ENCODE measurements around the gene MCC. TPM values are rescaled to one million over a fixed set of nuclear protein-coding genes. Genes with fewer than 3 reads are reported as not detected.

Gene MCC
- total and polyA plus RNA-seq, 2 of the 4 experiments (the other 2 are of a cell fraction): 5.0 to 20.6 TPM

GRCh38 chr5:113202287-113202686 lies 286.0 kb downstream of the MCC start:
- Histone ChIP-seq H3K4me2 (ENCODE audit: low read depth, low read length) (no peak overlapping the region), H3K4ac (ENCODE audit: low read depth, low read length) (peak overlapping the region; percentile 8; the same call in 1 of the 2 replicates), H2BK15ac (ENCODE audit: low read depth, low read length) (no peak overlapping the region), H3K23ac (ENCODE audit: low read depth, low read length) (no peak overlapping the region), H2BK120ac (ENCODE audit: low read depth, low read length) (no peak overlapping the region), H3K9me3 (ENCODE audit: control insufficient read depth, insufficient read depth, low read length) (no peaks in the 10 kb centered on the region), H3K4me3 (ENCODE audit: insufficient read depth, low read depth, low read length) (no peak overlapping the region), H2AK9ac (replicated peaks; ENCODE audit: low read depth, low read length, poor library complexity) (no peak overlapping the region), H3K4me1 (ENCODE audit: control insufficient read depth, insufficient read depth, low read length) (peaks cover 19% of the 10 kb centered on the region), H3K9me1 (ENCODE audit: insufficient read depth, low read length) (peaks cover 13% of the 10 kb centered on the region; the same call in 1 of the 2 replicates), H4K20me1 (ENCODE audit: insufficient read depth, low read length) (peaks cover 19% of the 10 kb centered on the region; the same call in 1 of the 2 replicates), H3K27me3 (ENCODE audit: control insufficient read depth, insufficient read depth, low read length) (no peaks in the 10 kb centered on the region), H3K9ac (ENCODE audit: low read depth, low read length) (no peak overlapping the region), H2AFZ (replicated peaks; ENCODE audit: low read length, poor library complexity) (no peak overlapping the region), H3K27ac (ENCODE audit: insufficient read depth, low read length) (no peak overlapping the region), H2BK20ac (ENCODE audit: low read depth, low read length) (no peak overlapping the region), H3K14ac (replicated peaks; ENCODE audit: low read depth, low read length) (no peak overlapping the region), H4K8ac (ENCODE audit: low read depth in 2 of 2, low read length in 2 of 2) (no peak overlapping the region), H3K36me3 (ENCODE audit: control insufficient read depth, insufficient read depth, low read length) (peaks cover 3% of the 10 kb centered on the region; the same call in 1 of the 2 replicates), H2BK5ac (ENCODE audit: low read depth, low read length, poor library complexity, severe bottlenecking) (no peak overlapping the region), H4K5ac (ENCODE audit: low read depth, low read length) (no peak overlapping the region), H3K79me1 (ENCODE audit: low read depth in 1 of 2, low read length in 2 of 2) (peaks cover 19 to 38% of the 10 kb centered on the region in 2 experiments), H2AK5ac (ENCODE audit: low read depth, low read length) (no peak overlapping the region), H4K91ac (ENCODE audit: insufficient read depth, low read depth, low read length) (no peak overlapping the region), H3K18ac (ENCODE audit: low read depth, low read length) (no peak overlapping the region), H3K56ac (ENCODE audit: extremely low read depth, insufficient read depth, low read length) (no peak overlapping the region)
- ChIA-PET POLR2A (ENCODE audit: unreplicated experiment) (interaction anchor here (0.5 kb wide), 1 partner anchor 299 kb away, joined by 3 read pairs; no protein-coding TSS in a partner anchor), CTCF (interaction anchor here (0.6 kb wide), 2 partner anchors 16 to 129 kb away, joined by 4 read pairs; no protein-coding TSS in a partner anchor)
- in situ Hi-C loops (cut with MboI; ENCODE audit: low sequenced_read_pairs) (no loop called here), intact Hi-C loops (cut with micrococcal nuclease) (loop anchor here (5.0 to 10.0 kb wide), 3 partner anchors 90 to 313 kb away; partner anchors contain the start of gene YTHDC2), dilution Hi-C loops (cut with HindIII; ENCODE audit: low sequenced_read_pairs, unreplicated experiment) (no loop called here)
- no peak for TF ChIP-seq FOS (IDR thresholded peaks at IDR 0.05; ENCODE audit: low read depth, low read length)
- no peak for TF ChIP-seq SMC3 (IDR thresholded peaks at IDR 0.05; ENCODE audit: low read depth, low read length)
- TF ChIP-seq RAD21 (IDR thresholded peaks at IDR 0.05; ENCODE audit: low read length): no peak
- TF ChIP-seq MAFK (IDR thresholded peaks at IDR 0.05; ENCODE audit: low read depth, low read length): no peak
- no peak for TF ChIP-seq MXI1 (IDR thresholded peaks at IDR 0.05; ENCODE audit: borderline replicate concordance, low read depth, low read length)
- ATAC-seq (ENCODE audit: low read depth) (no peak), DNase-seq (no peak)
- no TSS peak for BruUV-seq (replicated peaks)
- WGBS, 2 experiments (ENCODE audit: extremely low coverage in 2 of 2, insufficient read length in 1 of 2): 94% methylated on average over 3 of the region's 8 CpGs; no CpG with 5 or more reads in 1 of the 2 experiments
